ENCODE measurements around the gene FUCA2.

FUCA2 gene

DNA sequence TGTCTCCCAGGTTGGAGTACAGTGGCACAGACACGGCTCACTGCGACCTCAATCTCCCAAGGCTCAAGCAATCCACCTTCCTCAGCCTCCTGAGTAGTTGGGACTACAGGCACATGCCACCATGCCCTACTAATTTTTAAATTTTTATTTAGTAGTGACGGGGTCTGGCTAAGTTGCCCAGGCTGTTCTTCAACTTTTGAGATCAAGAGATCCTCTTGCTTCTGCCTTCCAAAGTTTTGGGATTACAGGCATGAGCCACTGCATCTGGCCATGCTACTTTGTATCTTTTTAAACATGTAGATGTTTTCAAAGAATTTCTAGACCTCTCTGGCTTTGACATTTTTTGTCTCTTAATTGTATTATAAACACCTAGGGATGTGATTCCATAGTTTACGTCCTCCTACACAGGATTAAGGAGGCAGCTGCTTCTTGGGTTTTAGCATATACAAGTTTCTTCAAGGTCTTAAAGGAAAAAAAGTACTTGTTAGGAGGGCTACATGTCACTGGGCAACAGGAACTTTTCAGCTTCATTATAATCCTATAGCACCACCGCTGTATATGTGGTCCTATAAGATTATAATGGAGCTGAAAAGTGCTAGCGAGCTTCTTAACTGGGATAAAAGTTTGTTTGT is 62.3 kb downstream of the FUCA2 start:
- in situ Hi-C loops (cut with MboI; ENCODE audit: low sequenced_read_pairs): loop anchor here (25.0 kb wide), 1 partner anchor 1287 kb away; no protein-coding TSS in a partner anchor

DNA sequence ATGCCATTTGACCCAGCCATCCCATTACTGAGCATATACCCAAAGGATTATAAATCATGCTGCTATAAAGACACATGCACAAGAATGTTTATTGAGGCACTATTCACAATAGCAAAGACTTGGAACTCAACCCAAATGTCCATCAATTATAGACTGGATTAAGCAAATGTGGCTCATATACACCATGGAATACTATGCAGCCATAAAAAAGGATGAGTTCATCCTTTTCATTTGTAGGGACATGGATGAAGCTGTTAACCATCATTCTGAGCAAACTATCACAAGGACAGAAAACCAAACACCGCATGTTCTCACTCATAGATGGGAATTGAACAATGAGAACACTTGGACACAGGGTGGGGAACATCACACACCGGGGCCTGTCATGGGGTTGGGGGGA is 63.7 kb downstream of the FUCA2 start:
- in situ Hi-C loops (cut with MboI; ENCODE audit: low sequenced_read_pairs): loop anchor here (25.0 kb wide), 1 partner anchor 1286 kb away; no protein-coding TSS in a partner anchor
